Activated naive CD8-positive, alpha-beta T cell treated with anti-CD3 and anti-CD28 coated beads, Interleukin-2, amount 50 U/mL, for 24 hours (primary cell): Measurements from ENCODE around the gene EIF2AK3.
"Not testable (repeated sequence)": the region's sequence is repeated elsewhere in the genome, so short reads cannot be mapped to it uniquely, and the experiment has no call there.

Source experiments
- ATAC-seq: fragments of 150-1000 bp; cut with Tn5 transposase; one replicate; pipeline ENCODE4 v1.10.0; 2021
- DNase-seq: peaks from one replicate; pipeline ENCODE4 v3.0.0; 2021
- H3K27ac Mint-ChIP-seq: one replicate; pipeline ENCODE4 v1.8.0; 2021; ENCODE audit warnings: mild to moderate bottlenecking, mixed read lengths
- H3K27me3 Mint-ChIP-seq: one replicate; pipeline ENCODE4 v1.8.0; 2021; ENCODE audit warnings: mixed read lengths
- H3K36me3 Mint-ChIP-seq: one replicate; pipeline ENCODE4 v1.8.0; 2021; ENCODE audit warnings: low read depth, mixed read lengths
- H3K4me1 Mint-ChIP-seq: one replicate; pipeline ENCODE4 v1.8.0; 2021; ENCODE audit warnings: mixed read lengths
- H3K4me3 Mint-ChIP-seq: one replicate; pipeline ENCODE4 v1.8.0; 2021; ENCODE audit warnings: mild to moderate bottlenecking, moderate library complexity, mixed read lengths
- H3K9me3 Mint-ChIP-seq: one replicate; pipeline ENCODE4 v1.8.0; 2021; ENCODE audit warnings: mixed read lengths

EIF2AK3 gene

GRCh38 chr2:88651646-88652045 is 24.4 kb upstream of the EIF2AK3 start:
- no peak overlapping the region for H3K27ac Mint-ChIP-seq
- DNase-seq (no peak), ATAC-seq (no peak)
- H3K4me3 Mint-ChIP-seq, result no peak overlapping the region
- H3K27me3 Mint-ChIP-seq, result peaks cover 2% of the 10 kb centered on the region
- H3K9me3 Mint-ChIP-seq, result no peaks in the 10 kb centered on the region
- H3K36me3 Mint-ChIP-seq, result no peaks in the 10 kb centered on the region
- H3K4me1 Mint-ChIP-seq, result no peaks in the 10 kb centered on the region

- not testable (repeated sequence) for ATAC-seq, H3K9me3 Mint-ChIP-seq, H3K27me3 Mint-ChIP-seq, DNase-seq, H3K4me3 Mint-ChIP-seq, H3K36me3 Mint-ChIP-seq
- Mint-ChIP-seq H3K4me1 (peaks cover 20% of the 10 kb centered on the region), H3K27ac (peak overlapping the region; percentile 9)
Observed at GRCh38 chr2:88645291-88645882, 18.1 kb upstream of the EIF2AK3 start.

GRCh38 chr2:88642278-88642677 is 15.0 kb upstream of the EIF2AK3 start:
- no peak for DNase-seq
- peaks cover 7% of the 10 kb centered on the region for H3K27me3 Mint-ChIP-seq
- peaks cover 6% of the 10 kb centered on the region for H3K9me3 Mint-ChIP-seq
- H3K4me3 Mint-ChIP-seq, result no peak overlapping the region
- peaks cover 5% of the 10 kb centered on the region for H3K36me3 Mint-ChIP-seq
- no peak overlapping the region for H3K27ac Mint-ChIP-seq
- ATAC-seq, result no peak
- H3K4me1 Mint-ChIP-seq, result peaks cover 50% of the 10 kb centered on the region

- Mint-ChIP-seq H3K4me3 (no peak overlapping the region), H3K27ac (no peak overlapping the region), H3K27me3 (peaks cover 7% of the 10 kb centered on the region), H3K9me3 (peaks cover 6% of the 10 kb centered on the region), H3K36me3 (peaks cover 5% of the 10 kb centered on the region), H3K4me1 (peaks cover 55% of the 10 kb centered on the region)
- ATAC-seq (no peak), DNase-seq (no peak)
Observed at GRCh38 chr2:88641330-88641729, 14.1 kb upstream of the EIF2AK3 start.

- H3K27ac Mint-ChIP-seq, result no peak overlapping the region
- peaks cover 2% of the 10 kb centered on the region for H3K27me3 Mint-ChIP-seq
Observed at GRCh38 chr2:88639865-88640264, 12.6 kb upstream of the EIF2AK3 start.

GRCh38 chr2:88638743-88639142 is 11.5 kb upstream of the EIF2AK3 start:
- H3K27me3 Mint-ChIP-seq, result no peaks in the 10 kb centered on the region
- peaks cover 6% of the 10 kb centered on the region for H3K9me3 Mint-ChIP-seq
- peak; percentile 55 for ATAC-seq
- peaks cover 5% of the 10 kb centered on the region for H3K36me3 Mint-ChIP-seq
- DNase-seq, result no peak
- H3K4me3 Mint-ChIP-seq, result no peak overlapping the region
- H3K4me1 Mint-ChIP-seq, result peaks cover 42% of the 10 kb centered on the region
- H3K27ac Mint-ChIP-seq, result peak overlapping the region; percentile 72

More at GRCh38 chr2:88639865-88640264, 12.6 kb upstream of the EIF2AK3 start:
- Mint-ChIP-seq H3K9me3 (peaks cover 6% of the 10 kb centered on the region), H3K4me1 (peaks cover 50% of the 10 kb centered on the region), H3K4me3 (no peak overlapping the region), H3K36me3 (peaks cover 5% of the 10 kb centered on the region)
- no peak for DNase-seq
- ATAC-seq, result no peak

- Mint-ChIP-seq H3K4me3 (peak overlapping the region; percentile 22), H3K27me3 (no peaks in the 10 kb centered on the region), H3K9me3 (peaks cover 6% of the 10 kb centered on the region)
Observed at GRCh38 chr2:88638123-88638650, 10.9 kb upstream of the EIF2AK3 start.

GRCh38 chr2:88637464-88637863 is 10.2 kb upstream of the EIF2AK3 start:
- ATAC-seq, result peak; percentile 74
- Mint-ChIP-seq H3K27me3 (no peaks in the 10 kb centered on the region), H3K4me1 (peaks cover 37% of the 10 kb centered on the region), H3K9me3 (peaks cover 6% of the 10 kb centered on the region), H3K36me3 (peaks cover 5% of the 10 kb centered on the region), H3K4me3 (peak overlapping the region; percentile 22), H3K27ac (peak overlapping the region; percentile 21)
- DNase-seq, result no peak

More at GRCh38 chr2:88638123-88638650, 10.9 kb upstream of the EIF2AK3 start:
- DNase-seq (no peak), ATAC-seq (no peak)
- peaks cover 41% of the 10 kb centered on the region for H3K4me1 Mint-ChIP-seq
- H3K27ac Mint-ChIP-seq, result peak overlapping the region; percentile 72
- H3K36me3 Mint-ChIP-seq, result peaks cover 5% of the 10 kb centered on the region

GRCh38 chr2:88636026-88636425 is 8.8 kb upstream of the EIF2AK3 start:
- ATAC-seq (no peak), DNase-seq (no peak)
- Mint-ChIP-seq H3K27me3 (no peaks in the 10 kb centered on the region), H3K4me1 (peaks cover 35% of the 10 kb centered on the region), H3K27ac (no peak overlapping the region), H3K9me3 (peaks cover 6% of the 10 kb centered on the region), H3K4me3 (no peak overlapping the region), H3K36me3 (peaks cover 5% of the 10 kb centered on the region)

GRCh38 chr2:88632569-88632968 is 5.3 kb upstream of the EIF2AK3 start:
- Mint-ChIP-seq H3K9me3 (no peaks in the 10 kb centered on the region), H3K27ac (no peak overlapping the region)
- DNase-seq, result no peak

GRCh38 chr2:88628571-88628939 is 1.3 kb upstream of the EIF2AK3 start:
- H3K27ac Mint-ChIP-seq, result no peak overlapping the region
- ATAC-seq (no peak), DNase-seq (no peak)
- H3K9me3 Mint-ChIP-seq, result no peaks in the 10 kb centered on the region
- H3K36me3 Mint-ChIP-seq, result peaks cover 2% of the 10 kb centered on the region
- H3K4me3 Mint-ChIP-seq, result no peak overlapping the region
- H3K4me1 Mint-ChIP-seq, result peaks cover 18% of the 10 kb centered on the region
- H3K27me3 Mint-ChIP-seq, result no peaks in the 10 kb centered on the region

More at GRCh38 chr2:88632569-88632968, 5.3 kb upstream of the EIF2AK3 start:
- Mint-ChIP-seq H3K4me3 (no peak overlapping the region), H3K4me1 (peaks cover 22% of the 10 kb centered on the region), H3K36me3 (no peaks in the 10 kb centered on the region), H3K27me3 (no peaks in the 10 kb centered on the region)
- no peak for ATAC-seq

GRCh38 chr2:88627856-88628570 is 749 bp upstream of the EIF2AK3 start:
- peak; percentile 85 for DNase-seq
- ATAC-seq, result peak; percentile 70
- Mint-ChIP-seq H3K36me3 (peaks cover 2% of the 10 kb centered on the region), H3K27ac (no peak overlapping the region), H3K4me3 (no peak overlapping the region), H3K9me3 (no peaks in the 10 kb centered on the region), H3K4me1 (peaks cover 20% of the 10 kb centered on the region), H3K27me3 (no peaks in the 10 kb centered on the region)

- peak; percentile 64 for DNase-seq
- peak; percentile 0 for ATAC-seq
- Mint-ChIP-seq H3K4me3 (peak overlapping the region; percentile 93), H3K36me3 (peaks cover 2% of the 10 kb centered on the region), H3K9me3 (no peaks in the 10 kb centered on the region), H3K4me1 (peaks cover 27% of the 10 kb centered on the region), H3K27me3 (no peaks in the 10 kb centered on the region), H3K27ac (peak overlapping the region; percentile 89)
Observed at GRCh38 chr2:88626171-88627054, 851 bp downstream of the EIF2AK3 start.

GRCh38 chr2:88624477-88624876 is 2.8 kb downstream of the EIF2AK3 start:
- H3K36me3 Mint-ChIP-seq, result peaks cover 2% of the 10 kb centered on the region
- no peak for ATAC-seq
- H3K9me3 Mint-ChIP-seq, result no peaks in the 10 kb centered on the region

More at GRCh38 chr2:88624477-88624876, 2.8 kb downstream of the EIF2AK3 start:
- peaks cover 32% of the 10 kb centered on the region for H3K4me1 Mint-ChIP-seq
- H3K27ac Mint-ChIP-seq, result no peak overlapping the region
- no peak for DNase-seq
- H3K4me3 Mint-ChIP-seq, result no peak overlapping the region
- no peaks in the 10 kb centered on the region for H3K27me3 Mint-ChIP-seq
